ENCODE measurements around the gene ADGRD1.

The ADGRD1 gene

GRCh38 chr12:131057722-131058515 is 104.2 kb downstream of the ADGRD1 start:
- no peak for TF ChIP-seq CTCF (IDR thresholded peaks at IDR 0.05; ENCODE audit: insufficient read depth, low read length, missing control alignments)
- H3K4me3 ChIP-seq (ENCODE audit: low read depth, low read length) = no peak overlapping the region
- DNase-seq (ENCODE audit: low read depth, low spot score) = no peak
- ChIA-PET CTCF (no interaction called here), POLR2A (no interaction called here)

- no peak overlapping the region for H3K4me3 ChIP-seq (ENCODE audit: low read depth, low read length)
- no peak for DNase-seq (ENCODE audit: low read depth, low spot score)
- ChIA-PET CTCF (no interaction called here), POLR2A (no interaction called here)
- no peak for TF ChIP-seq CTCF (IDR thresholded peaks at IDR 0.05; ENCODE audit: insufficient read depth, low read length, missing control alignments)
Observed at GRCh38 chr12:131058700-131059099, 105.0 kb downstream of the ADGRD1 start.

- no peak for DNase-seq (ENCODE audit: low read depth, low spot score)
- ChIA-PET POLR2A (no interaction called here), CTCF (no interaction called here)
- no peak overlapping the region for H3K4me3 ChIP-seq (ENCODE audit: low read depth, low read length)
- no peak for TF ChIP-seq CTCF (IDR thresholded peaks at IDR 0.05; ENCODE audit: insufficient read depth, low read length, missing control alignments)
Observed at GRCh38 chr12:131060011-131060703, 106.5 kb downstream of the ADGRD1 start.

- DNase-seq (ENCODE audit: low read depth, low spot score) = no peak
- H3K4me3 ChIP-seq (ENCODE audit: low read depth, low read length) = no peak overlapping the region
- ChIA-PET CTCF (no interaction called here), POLR2A (no interaction called here)
- TF ChIP-seq CTCF (IDR thresholded peaks at IDR 0.05; ENCODE audit: insufficient read depth, low read length, missing control alignments) = no peak
Observed at GRCh38 chr12:131061041-131061806, 107.5 kb downstream of the ADGRD1 start.

GRCh38 chr12:131063413-131063812 is 109.7 kb downstream of the ADGRD1 start:
- H3K4me3 ChIP-seq (ENCODE audit: low read depth, low read length) = no peak overlapping the region
- TF ChIP-seq CTCF (IDR thresholded peaks at IDR 0.05; ENCODE audit: insufficient read depth, low read length, missing control alignments) = no peak
- no peak for DNase-seq (ENCODE audit: low read depth, low spot score)
- ChIA-PET CTCF (no interaction called here), POLR2A (no interaction called here)

GRCh38 chr12:131063960-131064359 is 110.3 kb downstream of the ADGRD1 start:
- ChIA-PET CTCF (no interaction called here), POLR2A (no interaction called here)
- H3K4me3 ChIP-seq (ENCODE audit: low read depth, low read length) = no peak overlapping the region
- no peak for DNase-seq (ENCODE audit: low read depth, low spot score)
- no peak for TF ChIP-seq CTCF (IDR thresholded peaks at IDR 0.05; ENCODE audit: insufficient read depth, low read length, missing control alignments)

Data from AG04449 (cell line).